Epidermal melanocyte (primary cell): ENCODE data around the gene ADGRV1.

Experiments
- DNase-seq: peaks from one replicate; pipeline ENCODE4 v3.0.0; 2011; ENCODE audit warnings: low spot score; ENCODE audit not compliant: insufficient read length

Gene ADGRV1

GRCh38 chr5:90866333-90866732 is 307.7 kb downstream of the ADGRV1 start:
- DNase-seq, result peak; percentile 42

GRCh38 chr5:90866915-90867731 is 308.5 kb downstream of the ADGRV1 start:
- DNase-seq, result no peak

DNA sequence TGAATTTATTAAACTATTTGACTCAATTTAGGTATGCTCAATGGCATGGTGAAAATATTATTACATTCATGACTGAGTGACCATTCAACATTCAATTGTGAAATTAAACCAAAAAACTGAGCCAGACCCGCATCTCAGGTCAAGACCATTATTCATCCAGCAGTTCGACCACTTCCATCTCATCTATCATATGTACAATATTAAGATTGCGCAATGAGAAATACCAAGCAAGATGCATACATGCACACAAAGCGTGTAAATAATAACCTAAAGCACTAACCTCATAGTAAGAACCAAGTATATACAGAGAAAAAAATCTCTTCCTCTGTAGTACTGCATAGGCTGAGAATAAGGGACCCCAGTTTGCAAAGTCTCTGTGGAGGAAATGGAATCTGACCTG is 310.2 kb downstream of the ADGRV1 start:
- DNase-seq, result no peak

DNA sequence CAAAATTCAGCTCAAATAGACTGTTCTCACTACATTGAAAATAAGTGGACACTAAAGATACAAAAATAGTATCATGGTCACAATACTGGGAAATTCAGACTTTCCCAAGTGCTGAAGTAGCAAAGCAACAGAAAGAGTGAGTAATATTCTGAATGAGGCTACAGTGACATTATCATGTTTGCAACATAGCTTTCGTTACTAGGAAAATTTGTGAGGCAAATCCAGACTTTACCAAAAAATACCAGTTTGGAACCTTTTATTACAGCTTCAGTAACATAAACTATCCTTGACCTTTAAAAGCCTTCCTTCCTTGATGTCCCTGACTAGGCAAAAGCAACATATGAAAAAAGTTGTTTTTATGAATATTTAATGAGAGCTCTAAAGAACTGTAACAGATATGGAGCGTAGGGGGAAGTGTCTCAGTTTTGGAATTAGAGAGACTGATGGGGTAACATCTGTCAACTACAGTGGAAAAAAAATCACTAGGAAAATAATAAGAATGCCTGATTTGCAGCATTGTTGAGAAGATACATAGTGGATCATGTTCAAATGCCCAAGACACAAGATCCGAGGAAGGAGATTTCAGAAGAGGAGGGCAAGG is 312.9 kb downstream of the ADGRV1 start:
- no peak for DNase-seq

- no peak for DNase-seq
Observed at GRCh38 chr5:90873033-90873517, 314.5 kb downstream of the ADGRV1 start.

DNA sequence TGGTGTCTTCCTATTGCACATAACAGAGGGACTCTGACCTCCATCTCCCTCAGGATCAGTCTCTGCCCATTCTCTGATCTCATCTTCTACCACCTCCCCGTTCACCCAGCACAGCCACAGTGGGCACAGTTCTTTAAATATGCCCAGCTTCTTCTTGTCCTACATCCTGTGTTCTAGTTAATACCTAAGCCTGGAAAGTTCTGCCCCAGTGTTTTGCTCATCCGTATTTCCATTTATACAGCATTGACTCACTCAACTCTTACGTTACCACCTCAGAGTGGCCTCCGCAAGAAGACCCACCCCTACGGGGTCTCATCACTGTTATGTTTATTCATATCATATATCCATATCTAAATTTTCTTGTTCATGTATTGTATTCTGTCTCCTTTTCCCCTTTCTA is 315.5 kb downstream of the ADGRV1 start:
- DNase-seq, result no peak

- DNase-seq, result no peak
Observed at GRCh38 chr5:90875456-90875855, 316.9 kb downstream of the ADGRV1 start.

DNA sequence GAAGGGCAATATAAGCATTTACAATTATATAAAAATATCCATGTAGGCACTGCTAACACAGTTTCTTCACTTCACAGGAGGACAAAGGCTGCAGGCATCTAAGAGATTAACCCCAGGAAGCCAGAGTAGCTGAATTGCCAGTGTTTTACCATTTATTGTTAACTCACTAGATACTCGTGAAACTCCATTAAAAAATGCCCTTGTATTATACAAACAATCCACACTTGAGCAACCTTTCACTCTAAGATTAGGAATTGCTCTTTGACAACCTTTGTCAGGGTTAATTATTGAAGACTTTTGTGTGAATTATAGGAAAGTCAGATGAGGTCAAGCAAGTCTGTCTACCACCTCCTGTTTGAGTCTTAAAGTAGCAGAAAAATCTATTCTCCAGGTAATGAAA is 317.8 kb downstream of the ADGRV1 start:
- no peak for DNase-seq

DNA sequence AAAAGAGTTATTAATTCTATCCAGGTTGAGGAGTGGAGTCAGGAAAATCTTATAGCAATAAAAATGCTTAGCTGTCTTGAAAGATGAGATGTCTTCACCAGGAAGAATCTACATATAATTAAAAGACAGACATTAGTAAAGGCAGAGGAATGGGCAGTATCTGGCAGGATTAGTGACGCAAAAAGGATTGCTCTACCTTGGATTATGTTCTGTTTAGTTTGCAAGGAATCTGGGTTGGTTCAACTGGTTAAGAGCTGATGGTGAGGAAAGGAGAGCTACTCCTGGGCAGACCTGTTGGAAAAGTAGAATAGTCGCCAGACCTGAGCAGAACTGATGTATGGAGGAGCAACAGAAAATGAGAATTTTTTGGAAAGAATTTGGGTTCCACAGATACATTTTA is 318.5 kb downstream of the ADGRV1 start:
- no peak for DNase-seq

GRCh38 chr5:90878081-90878480 is 319.5 kb downstream of the ADGRV1 start:
- no peak for DNase-seq

- DNase-seq, result no peak
Observed at GRCh38 chr5:90878549-90879196, 320.1 kb downstream of the ADGRV1 start.

DNA sequence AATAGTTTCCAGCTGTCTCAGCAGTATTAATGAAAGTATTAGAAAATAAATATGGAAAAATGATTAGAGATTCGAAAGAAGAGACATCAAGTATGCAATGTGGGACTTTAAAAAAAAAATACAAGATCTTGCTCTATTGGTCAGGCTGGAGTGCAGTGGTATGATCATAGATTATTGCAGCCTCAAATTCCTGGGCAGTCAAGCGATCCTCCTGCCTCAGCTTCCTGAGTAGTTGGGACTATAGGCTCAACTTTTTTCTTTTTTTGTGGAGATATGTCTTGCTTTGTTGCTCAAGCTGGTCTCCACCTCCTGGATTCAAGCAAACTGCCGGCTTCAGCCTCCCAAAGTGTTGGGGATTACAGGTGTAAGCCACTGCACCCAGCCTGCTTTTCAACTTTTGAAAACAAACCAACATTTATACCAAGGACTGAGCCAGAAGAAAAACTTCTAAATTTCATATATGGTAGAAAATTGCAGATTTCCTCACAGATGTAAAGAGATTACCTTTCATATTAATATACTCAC is 323.1 kb downstream of the ADGRV1 start:
- no peak for DNase-seq

DNA sequence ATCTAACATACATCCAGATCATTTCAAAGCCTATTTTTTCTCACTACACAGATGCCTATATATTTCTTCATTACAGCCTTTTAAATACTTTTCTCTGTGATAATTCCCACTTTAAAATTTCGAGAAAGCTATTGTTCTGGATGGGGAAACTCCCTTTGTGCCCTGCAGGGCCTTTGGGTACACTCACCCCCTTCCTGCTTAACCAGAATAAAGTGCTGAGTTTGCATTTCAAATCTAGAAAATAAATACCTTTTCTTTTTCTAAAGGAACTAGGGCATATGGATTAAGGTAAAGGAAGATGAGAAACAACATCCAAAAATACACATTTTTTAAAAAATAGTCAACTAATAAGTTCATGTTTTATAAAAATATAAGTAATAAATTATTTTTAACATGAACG is 323.9 kb downstream of the ADGRV1 start:
- no peak for DNase-seq

DNA sequence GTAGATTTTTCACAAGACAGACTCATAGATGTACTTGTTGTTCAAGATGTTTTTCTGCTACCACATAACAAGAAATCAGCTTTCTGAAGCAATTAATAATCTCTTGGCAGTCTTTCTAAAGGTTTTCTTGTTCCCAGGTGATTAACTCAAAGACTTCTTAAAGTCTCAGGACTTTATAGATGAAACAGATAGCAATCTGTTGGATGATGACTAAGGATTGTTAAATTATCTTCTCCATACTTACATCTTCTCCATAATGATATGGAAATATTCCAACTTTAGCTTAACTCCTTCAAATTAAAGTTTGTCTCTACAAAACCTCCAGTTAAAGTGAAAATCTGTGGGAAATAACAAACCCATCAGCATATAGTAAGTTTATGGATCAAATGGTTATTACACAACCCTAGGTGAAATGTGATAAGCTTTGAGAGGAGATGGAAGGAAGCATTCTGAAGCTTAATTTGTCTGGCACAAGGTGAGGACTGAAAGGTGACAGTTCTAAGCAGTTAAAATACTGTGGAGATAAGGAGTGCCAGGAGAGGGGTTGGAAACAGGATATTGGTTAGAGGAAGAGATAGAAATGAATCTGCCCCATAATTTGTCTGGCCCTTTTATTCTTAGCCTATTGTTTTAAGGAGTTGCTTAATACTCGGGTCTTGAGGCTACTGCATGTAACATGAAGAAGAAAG is 326.7 kb downstream of the ADGRV1 start:
- DNase-seq, result no peak

GRCh38 chr5:90886381-90886780 is 327.8 kb downstream of the ADGRV1 start:
- no peak for DNase-seq

DNA sequence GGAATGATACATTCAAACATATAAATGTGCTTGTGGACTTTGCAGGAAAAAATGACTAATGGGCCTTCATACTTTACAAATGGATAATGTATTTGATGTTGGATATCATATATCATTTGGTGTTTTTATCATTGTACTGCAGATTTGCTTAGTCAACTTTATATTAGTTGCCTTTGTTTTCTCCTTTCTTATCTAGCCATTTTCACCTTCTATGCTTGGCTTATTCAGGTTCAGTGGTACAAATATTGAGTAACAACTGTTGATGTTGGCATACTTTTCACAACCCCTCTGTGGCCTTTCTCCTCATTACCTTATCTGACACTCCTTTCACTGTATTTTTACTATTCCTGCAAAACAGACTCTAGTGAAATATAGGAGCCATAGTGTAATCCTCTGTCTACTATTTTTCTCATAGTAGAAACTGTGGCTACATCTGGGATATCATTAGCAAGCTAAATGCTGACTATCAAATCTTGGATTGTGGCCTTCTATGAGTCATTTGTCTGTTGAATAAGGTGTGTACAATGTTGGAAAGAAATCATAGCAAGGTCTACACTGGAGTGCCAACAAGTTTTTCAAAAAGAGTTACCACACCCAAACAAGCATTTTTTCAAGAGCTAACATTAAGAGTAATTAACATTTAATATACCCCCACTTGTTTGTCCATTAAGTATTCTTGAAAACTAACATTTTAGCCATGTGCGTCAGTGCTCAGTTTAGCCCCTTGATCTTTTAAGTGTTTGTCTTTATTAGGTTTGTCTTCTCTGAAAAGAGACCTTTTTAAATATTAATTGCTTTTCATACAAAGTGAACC is 330.1 kb downstream of the ADGRV1 start:
- no peak for DNase-seq

- DNase-seq, result no peak
Observed at GRCh38 chr5:90889325-90889600, 330.7 kb downstream of the ADGRV1 start.

- no peak for DNase-seq
Observed at GRCh38 chr5:90890180-90890579, 331.6 kb downstream of the ADGRV1 start.

GRCh38 chr5:90894866-90895420 is 336.3 kb downstream of the ADGRV1 start:
- no peak for DNase-seq

- no peak for DNase-seq
Observed at GRCh38 chr5:90897618-90898017, 339.0 kb downstream of the ADGRV1 start.
